ENCODE measurements around the gene TBC1D17.

DNA sequence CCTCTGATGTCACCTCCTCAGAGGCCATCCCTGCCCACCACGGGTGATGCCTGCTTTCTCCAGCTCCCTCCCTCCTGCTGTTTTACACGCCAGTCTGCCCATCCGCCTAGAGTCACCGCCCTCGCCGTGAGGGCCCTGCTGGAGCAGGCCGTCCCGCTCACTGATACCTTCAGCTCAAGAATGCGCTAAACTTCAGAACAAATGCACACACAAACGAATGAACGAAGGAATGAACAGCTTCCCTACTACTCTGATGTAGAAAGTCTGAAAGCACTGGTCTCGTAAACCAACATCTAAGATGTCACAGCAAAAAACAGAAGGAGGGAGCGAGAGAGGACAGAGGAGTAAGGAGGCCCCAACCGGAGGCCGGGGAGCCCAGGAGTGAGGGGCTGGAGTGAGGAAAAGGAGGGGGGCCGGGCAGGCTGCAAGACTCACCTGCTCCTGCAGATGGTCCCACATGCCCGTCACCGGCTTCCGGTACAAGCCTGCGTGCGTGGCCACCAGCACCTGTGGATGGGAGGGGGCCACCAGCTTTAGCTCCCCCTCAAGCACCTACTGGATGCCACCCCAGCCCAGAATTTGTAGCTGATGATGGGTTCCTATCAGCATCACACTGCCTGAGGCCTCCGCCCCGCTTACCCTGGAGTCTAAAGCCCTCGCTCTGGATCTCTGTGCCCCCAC, 14.1 kb upstream of the TBC1D17 start:
- TF ChIP-seq, protein P1, sequence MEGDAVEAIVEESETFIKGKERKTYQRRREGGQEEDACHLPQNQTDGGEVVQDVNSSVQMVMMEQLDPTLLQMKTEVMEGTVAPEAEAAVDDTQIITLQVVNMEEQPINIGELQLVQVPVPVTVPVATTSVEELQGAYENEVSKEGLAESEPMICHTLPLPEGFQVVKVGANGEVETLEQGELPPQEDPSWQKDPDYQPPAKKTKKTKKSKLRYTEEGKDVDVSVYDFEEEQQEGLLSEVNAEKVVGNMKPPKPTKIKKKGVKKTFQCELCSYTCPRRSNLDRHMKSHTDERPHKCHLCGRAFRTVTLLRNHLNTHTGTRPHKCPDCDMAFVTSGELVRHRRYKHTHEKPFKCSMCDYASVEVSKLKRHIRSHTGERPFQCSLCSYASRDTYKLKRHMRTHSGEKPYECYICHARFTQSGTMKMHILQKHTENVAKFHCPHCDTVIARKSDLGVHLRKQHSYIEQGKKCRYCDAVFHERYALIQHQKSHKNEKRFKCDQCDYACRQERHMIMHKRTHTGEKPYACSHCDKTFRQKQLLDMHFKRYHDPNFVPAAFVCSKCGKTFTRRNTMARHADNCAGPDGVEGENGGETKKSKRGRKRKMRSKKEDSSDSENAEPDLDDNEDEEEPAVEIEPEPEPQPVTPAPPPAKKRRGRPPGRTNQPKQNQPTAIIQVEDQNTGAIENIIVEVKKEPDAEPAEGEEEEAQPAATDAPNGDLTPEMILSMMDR (conservative IDR thresholded peaks at IDR 0.05): no peak
- no peak for TF ChIP-seq EZH2 (IDR thresholded peaks at IDR 0.05; ENCODE audit: low read depth)
